Cardiac fibroblast (primary cell): ENCODE results near the gene MYOCD.
"Not testable (repeated sequence)": the region's sequence is repeated elsewhere in the genome, so short reads cannot be mapped to it uniquely, and the experiment has no call there.

Experiments used
- DNase-seq, 2 donors: peaks; one replicate each; pipeline versions ENCODE4 v3.0.0 to v3.0.0-alpha.2; 2010; ENCODE audit warnings: low read depth in 2 of 2
- H3K4me3 ChIP-seq, 2 donors: replicated peaks in 1 of 2; 1 replicate in 1 of 2; 2 replicates in 1 of 2; pipeline ENCODE4 v1.5.1; 2011; ENCODE audit warnings: low read depth in 2 of 2, low read length in 2 of 2, mild to moderate bottlenecking in 2 of 2, moderate library complexity in 1 of 2
- CTCF ChIP-seq: IDR thresholded peaks from one replicate; pipeline ENCODE4 v1.5.1; 2011; ENCODE audit warnings: low read depth, mild to moderate bottlenecking, low read length, inconsistent platforms

The MYOCD gene

GRCh38 chr17:12631076-12631475 lies 34.6 kb upstream of the MYOCD start:
- peak in 1 of 2 donors; percentile 55 for DNase-seq
- TF ChIP-seq CTCF = no peak
- no peak overlapping the region for H3K4me3 ChIP-seq

GRCh38 chr17:12632785-12633184 lies 32.9 kb upstream of the MYOCD start:
- no peak overlapping the region for H3K4me3 ChIP-seq
- TF ChIP-seq CTCF = no peak
- no peak for DNase-seq

GRCh38 chr17:12634789-12635414 lies 30.8 kb upstream of the MYOCD start:
- no peak for TF ChIP-seq CTCF

GRCh38 chr17:12635996-12636395 lies 29.7 kb upstream of the MYOCD start:
- not testable (repeated sequence) for DNase-seq, H3K4me3 ChIP-seq

More at GRCh38 chr17:12634789-12635414, 30.8 kb upstream of the MYOCD start:
- no peak for DNase-seq
- H3K4me3 ChIP-seq = no peak overlapping the region

- DNase-seq = peak; percentile 81 to 93
- TF ChIP-seq CTCF = no peak
- no peak overlapping the region for H3K4me3 ChIP-seq
These were observed 28.7 kb upstream of the MYOCD start for GRCh38 chr17:12637015-12637414.

- no peak for DNase-seq
- no peak overlapping the region for H3K4me3 ChIP-seq
- no peak for TF ChIP-seq CTCF
These were observed 27.7 kb upstream of the MYOCD start for GRCh38 chr17:12637745-12638651.

- no peak for TF ChIP-seq CTCF
- DNase-seq = no peak
- no peak overlapping the region for H3K4me3 ChIP-seq
These were observed 25.3 kb upstream of the MYOCD start for GRCh38 chr17:12640364-12640763.
